Measurements from ENCODE around the gene CARD6.
A peak's percentile ranks its signal among the peaks of the same experiment; 100 is the strongest.
"Not testable (repeated sequence)": the region's sequence is repeated elsewhere in the genome, so short reads cannot be mapped to it uniquely, and the experiment has no call there.

Gene CARD6

DNA sequence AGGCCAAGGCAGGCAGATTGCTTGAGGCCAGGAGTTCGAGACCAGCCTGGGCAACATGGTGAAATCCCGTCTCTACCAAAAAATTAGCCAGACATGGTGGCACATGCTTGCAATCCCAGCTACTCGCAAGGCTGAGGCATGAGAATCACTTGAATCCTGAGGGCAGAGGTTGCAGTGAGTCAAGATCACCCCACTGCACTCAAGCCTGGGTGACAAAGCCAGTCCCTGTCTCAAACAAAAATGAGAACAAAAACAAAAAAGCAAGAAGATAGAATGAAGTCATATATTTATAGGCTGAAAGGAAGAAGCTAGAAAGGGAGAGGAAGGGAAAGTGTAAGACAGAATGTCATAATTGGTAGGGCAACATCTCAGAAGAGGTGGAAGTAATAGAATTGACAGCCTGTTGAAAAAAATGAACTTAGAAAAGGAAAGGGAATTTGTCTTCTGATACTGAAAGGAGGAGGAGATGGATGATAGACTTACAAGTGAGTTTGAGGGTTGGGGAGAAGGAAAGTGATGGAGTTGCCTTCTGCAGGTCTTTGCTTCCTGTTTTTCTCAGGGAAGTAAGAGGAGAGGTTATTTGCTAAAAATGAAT is 32.2 kb downstream of the CARD6 start:
- no peak for DNase-seq

DNA sequence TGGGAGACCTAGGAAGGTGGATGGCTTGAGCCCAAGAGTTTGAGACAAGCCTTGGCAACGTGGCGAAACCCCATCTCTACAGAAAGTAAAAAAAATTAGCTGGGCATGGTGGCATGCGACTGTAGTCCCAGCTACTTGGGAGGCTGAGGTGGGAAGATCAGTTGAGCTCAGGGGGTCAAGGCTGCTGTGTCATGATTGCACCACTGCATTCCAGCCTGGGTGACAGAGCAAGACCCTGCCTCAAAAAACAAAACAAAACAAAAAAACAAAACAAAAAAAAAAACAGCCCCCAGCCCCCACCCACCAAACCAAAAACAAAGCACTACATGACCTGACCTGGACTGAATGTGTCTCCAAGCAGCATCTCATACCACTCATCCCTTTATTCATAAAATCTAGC is 34.8 kb downstream of the CARD6 start:
- no peak for DNase-seq

DNA sequence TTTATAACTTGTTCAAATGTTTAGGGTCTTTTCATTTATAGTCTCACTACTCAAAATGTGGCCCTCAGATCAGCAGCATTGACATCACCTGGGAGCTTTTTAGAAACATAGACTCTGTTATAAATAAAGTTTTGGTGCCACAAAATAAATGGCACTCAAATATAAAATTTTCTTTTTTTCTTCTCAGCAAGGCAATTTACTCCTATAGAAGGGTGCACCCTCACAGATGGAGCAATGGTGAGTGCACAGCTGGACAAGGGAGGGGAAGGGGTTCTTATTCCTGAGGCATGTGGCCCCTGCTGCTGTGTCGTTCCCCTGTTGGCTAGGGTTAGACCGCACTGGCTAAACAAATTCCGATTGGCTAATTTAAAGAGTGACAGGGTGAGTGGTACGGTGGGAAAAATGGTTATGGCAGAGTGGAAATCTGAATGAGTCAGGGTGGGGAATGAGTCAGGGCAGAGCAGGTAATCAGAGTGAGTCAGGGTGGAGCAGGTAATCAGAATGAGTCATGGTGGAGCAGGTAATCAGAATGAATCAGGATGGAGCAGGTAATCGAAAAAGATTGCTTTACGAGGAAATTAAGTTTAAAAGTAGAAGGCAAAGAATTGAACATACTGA is 36.3 kb downstream of the CARD6 start:
- no peak for DNase-seq

DNA sequence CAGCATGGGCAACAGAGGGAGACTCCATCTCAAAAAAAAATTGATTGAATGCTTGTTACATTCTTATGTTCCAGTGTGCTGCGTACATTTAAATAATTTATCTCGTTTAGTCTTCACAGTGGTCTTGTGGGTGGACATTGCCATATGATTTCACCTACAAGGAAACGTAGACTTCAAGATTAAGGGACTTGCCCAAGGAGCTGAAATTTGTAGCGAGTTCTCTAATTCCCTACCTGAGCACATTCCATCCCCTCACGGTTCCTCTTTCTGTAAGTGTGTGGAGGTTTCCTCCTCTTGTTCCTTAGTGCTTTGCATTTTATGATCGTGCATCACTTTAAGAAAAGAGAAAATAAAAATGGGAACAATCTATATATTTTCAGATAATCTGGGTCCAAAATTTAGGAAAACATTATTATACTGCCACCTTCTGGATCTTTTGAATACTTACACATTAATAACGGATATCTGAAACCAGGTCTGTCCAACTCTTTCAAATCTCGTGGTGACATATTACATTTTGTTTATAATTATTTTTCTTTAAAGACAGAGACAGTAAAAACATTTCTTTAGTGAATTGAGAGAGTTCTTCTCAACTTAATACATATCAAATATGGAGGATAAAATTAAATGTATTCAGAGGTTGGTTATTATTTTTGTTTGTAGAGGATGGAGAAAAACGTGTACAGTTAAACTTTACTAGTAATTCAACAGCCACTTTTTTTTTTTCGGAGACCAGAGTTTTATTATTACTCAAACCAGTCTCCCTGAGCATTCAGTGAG is 38.2 kb downstream of the CARD6 start:
- peak; percentile 6 for DNase-seq

DNA sequence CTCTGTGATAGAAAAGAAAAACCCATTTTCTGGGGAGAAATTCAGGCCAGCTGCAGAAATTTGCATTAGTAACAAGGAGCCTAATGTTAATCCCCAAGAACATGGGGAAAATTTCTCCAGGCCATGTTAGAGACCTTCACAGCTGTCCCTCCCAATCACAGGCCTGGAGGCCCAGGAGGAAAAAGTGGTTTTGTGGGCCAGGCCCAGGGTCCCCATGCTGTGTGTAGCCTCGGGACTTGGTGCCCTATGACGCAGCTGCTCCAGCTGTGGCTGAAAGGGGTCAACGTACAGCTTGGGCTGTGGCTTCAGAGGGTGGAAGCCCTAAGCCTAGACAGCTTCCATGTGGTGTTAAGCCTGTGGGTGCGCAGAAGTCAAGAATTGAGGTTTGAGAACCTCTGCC is 41.1 kb downstream of the CARD6 start:
- DNase-seq = no peak

DNA sequence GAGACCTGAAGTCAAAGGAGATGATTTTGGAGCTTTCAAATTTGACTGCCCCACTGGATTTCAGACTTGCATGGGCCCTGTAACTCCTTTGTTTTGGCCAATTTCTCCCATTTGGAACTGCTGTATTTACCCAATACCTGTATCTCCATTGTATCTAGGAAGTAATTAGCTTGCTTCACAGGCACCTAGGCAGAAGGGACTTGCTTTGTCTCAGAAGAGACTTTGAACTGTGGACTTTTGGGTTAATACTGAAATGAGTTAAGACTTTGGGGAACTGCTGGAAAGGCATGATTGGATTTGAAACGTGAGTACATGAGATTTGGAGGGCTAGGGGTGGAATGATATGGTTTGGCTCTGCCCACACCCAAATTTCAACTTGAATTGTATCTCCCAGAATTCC is 41.9 kb downstream of the CARD6 start:
- not testable (repeated sequence) for DNase-seq

DNA sequence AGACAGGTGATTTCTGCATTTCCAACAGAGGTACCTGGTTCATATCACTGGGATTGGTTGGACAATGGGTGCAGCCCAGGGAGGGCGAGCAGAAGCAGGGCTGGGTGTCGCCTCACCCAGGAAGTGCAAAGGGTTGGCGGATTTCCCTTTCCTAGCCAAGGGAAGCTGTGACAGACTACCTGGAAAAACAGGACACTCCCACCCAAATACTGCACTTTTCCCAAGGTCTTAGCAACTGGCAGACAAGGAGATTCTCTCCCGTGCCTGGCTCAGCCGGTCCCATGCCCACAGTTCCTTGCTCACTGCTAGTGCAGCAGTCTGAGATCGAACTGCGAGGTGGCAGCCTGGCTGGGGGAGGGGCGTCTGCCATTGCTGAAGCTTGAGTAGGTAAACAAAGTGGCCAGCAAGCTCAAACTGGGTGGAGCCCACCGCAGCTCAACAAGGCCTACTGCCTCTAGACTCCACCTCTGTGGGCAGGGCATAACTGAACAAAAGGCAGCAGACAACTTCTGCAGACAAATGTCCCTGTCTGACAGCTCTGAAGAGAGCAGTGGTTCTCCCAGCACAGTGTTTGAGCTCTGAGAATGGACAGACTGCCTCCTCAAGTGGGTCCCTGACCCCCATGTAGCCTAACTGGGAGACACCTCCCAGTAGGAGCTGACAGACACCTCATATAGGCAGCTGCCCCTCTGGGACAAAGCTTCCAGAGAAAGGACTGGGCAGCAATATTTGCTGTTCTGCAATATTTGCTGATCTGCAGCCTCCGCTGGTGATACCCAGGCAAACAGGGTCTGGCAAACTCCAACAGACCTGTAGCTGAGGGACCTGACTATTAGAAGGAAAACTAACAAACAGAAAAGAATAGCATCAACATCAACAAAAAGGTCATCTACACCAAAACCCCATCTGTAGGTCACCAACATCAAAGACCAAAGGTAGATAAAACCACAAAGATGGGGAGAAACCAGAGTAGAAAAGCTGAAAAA is 54.6 kb downstream of the CARD6 start:
- DNase-seq = not testable (repeated sequence)

DNA sequence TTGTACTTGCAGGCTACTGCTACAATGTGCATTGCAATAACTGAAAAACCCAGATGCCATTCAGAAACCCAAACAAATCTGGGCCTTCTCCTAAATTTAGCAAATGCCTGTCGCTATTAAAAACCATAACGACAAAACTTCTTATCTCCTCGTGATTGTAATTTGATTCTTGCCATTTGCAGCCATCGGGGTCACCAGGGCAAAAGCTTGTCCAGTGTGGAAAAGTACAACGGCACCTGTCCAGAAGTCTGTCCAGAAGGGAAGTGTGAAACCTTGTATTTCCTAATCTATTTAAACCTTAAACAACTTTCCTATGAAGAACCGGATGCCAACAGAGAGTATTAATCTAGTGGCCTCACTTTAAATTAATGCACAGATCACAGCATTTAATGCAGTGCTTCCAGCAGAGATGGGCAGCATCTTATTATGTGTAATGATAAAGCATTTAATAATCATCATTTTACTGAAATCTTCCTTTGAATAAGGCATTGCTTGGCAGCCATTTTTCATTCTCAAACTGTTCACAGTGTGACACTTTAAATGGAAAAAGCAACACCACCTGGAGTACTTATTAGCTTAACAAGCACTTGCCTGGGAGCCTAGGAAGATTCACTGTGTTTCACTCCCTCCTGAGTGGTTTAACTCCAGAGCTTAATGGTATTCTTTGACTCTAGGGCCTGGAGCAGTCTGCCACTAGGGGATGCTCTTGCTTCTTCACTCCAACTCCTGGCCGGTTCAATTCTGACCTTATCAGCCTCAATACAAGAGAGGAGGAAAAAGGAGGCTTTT is 63.2 kb downstream of the CARD6 start:
- DNase-seq = peak; percentile 23

DNA sequence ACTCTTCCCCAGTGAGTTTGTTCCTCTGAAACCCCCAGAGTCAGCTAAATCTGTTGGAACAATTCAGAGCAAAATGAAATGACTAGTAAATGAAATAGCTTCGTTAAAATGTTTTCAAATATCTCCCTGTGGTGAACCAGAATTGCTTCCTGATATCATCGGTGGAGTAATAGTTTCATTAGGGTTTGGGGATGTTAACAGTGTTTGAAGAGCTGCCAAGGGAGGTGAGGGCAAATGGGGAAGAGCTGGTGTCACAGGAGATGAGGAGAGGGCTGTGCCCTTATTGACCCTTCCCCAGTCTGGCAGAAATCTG is 63.8 kb downstream of the CARD6 start:
- DNase-seq = no peak

DNA sequence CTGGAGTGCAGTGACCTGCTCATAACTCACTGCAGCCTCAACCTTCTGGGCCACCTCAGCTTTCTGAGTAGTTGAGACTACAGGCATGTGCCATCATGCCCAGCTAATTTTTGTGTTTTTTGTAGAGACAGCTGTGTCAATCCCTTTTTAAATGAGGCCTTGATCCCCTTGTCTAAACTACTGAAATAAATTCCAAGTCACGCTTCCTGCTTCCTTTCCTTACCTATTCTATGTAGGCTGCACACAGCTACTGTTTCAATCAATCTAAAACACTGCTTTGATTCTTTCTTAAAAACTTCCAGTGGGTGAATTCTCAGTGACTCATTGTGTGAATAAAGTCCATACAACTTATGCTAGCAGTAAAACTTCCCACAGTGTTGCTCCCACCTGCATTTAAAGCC is 65.2 kb downstream of the CARD6 start:
- no peak for DNase-seq

DNA sequence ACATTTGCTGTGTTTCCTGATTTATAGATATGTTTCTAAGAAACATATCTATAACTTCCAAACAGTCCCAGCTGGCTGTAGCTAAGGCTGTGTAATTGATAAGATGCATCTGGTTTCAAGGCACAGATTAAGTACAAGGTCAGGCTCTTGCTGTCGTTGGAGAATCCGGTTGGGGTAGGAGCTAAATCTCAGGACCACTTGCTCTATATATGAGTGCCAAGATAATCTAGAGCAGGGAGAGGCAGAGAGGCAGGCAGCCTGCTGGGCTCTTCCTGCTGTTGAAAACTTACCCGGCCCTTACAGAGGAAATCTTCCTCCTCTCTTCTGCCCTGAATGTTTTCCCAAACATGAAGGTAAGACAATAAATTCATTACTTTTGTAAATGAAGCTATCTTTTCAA is 68.1 kb downstream of the CARD6 start, which contains the start of gene C7:
Gene C7 (plus strand): TSS at position 234 of the 400 bp plus-strand sequence. CDS start 114 bp downstream, at position 348.
- DNase-seq = no peak

DNA sequence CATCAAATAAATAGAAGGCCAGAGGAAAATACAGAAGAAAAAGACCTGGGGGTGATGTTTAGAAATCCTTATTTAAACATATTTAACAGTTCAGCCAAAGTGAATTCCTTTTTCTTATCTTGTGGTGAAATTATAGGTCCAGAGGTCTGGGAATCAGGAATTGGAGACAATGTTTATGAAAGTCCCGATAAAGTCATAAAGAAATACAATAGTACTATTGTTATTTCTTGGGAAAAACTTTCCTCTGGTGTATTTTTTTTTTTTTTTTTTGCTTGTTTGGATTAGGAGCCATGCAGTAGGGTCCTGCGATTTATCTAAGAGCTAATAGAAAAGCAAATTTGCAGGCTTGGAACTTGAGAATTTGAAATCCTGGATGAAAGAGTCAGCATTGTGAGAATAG is 68.6 kb downstream of the CARD6 start:
- no peak for DNase-seq
